HG03066 (cell line): ENCODE data around the gene SLC35E3.

Source experiments
- ATAC-seq: cut with Tn5 transposase; IDR thresholded peaks from one replicate; pipeline ENCODE4 v1.9.1; 2021; ENCODE audit warnings: low read depth; ENCODE audit not compliant: unreplicated experiment

SLC35E3 gene

GRCh38 chr12:68745904-68746571 is at the start of gene SLC35E3:
Gene SLC35E3 (plus strand): TSS chr12:68746176. CDS start chr12:68746378, 202 bp downstream.
- ATAC-seq, result peak; percentile 96

GRCh38 chr12:68699486-68699885 is 46.5 kb upstream of the SLC35E3 start:
- no peak for ATAC-seq

- no peak for ATAC-seq
Measured at GRCh38 chr12:68727776-68728175, 18.2 kb upstream of the SLC35E3 start.

GRCh38 chr12:68733661-68734071 is 12.3 kb upstream of the SLC35E3 start:
- ATAC-seq, result no peak

- no peak for ATAC-seq
Measured at GRCh38 chr12:68739891-68740290, 6.1 kb upstream of the SLC35E3 start.

GRCh38 chr12:68743356-68743755 is 2.6 kb upstream of the SLC35E3 start:
- no peak for ATAC-seq

- peak; percentile 3 for ATAC-seq
Measured at GRCh38 chr12:68745376-68745903, 536 bp upstream of the SLC35E3 start.

- ATAC-seq, result peak; percentile 43
Measured at GRCh38 chr12:68746572-68747180, 700 bp downstream of the SLC35E3 start.

GRCh38 chr12:68749443-68749842 is 3.5 kb downstream of the SLC35E3 start:
- no peak for ATAC-seq

GRCh38 chr12:68749861-68750260 is 3.9 kb downstream of the SLC35E3 start:
- ATAC-seq, result no peak

GRCh38 chr12:68750506-68750905 is 4.5 kb downstream of the SLC35E3 start:
- ATAC-seq, result no peak

GRCh38 chr12:68755536-68756243 is 9.7 kb downstream of the SLC35E3 start:
- no peak for ATAC-seq

- no peak for ATAC-seq
Measured at GRCh38 chr12:68759852-68760251, 13.9 kb downstream of the SLC35E3 start.

GRCh38 chr12:68760806-68761441 is 14.9 kb downstream of the SLC35E3 start:
- no peak for ATAC-seq

- ATAC-seq, result no peak
Measured at GRCh38 chr12:68761442-68761812, 15.5 kb downstream of the SLC35E3 start.

- ATAC-seq, result no peak
Measured at GRCh38 chr12:68761901-68762630, 16.1 kb downstream of the SLC35E3 start.

GRCh38 chr12:68762691-68763090 is 16.7 kb downstream of the SLC35E3 start:
- no peak for ATAC-seq

GRCh38 chr12:68765696-68766095 is 19.7 kb downstream of the SLC35E3 start:
- ATAC-seq, result no peak

- ATAC-seq, result no peak
Measured at GRCh38 chr12:68766646-68767045, 20.7 kb downstream of the SLC35E3 start.

GRCh38 chr12:68767191-68767590 is 21.2 kb downstream of the SLC35E3 start:
- no peak for ATAC-seq
